ENCODE measurements around the gene RSAD2. TPM values are rescaled to one million over a fixed set of nuclear protein-coding genes. Genes with fewer than 3 reads are reported as not detected.
"Not testable (repeated sequence)": the region's sequence is repeated elsewhere in the genome, so short reads cannot be mapped to it uniquely, and the experiment has no call there.

RSAD2 gene
- total RNA-seq, 1 donor from 2014 or later, result 0.20 TPM

- no peak for DNase-seq (ENCODE audit: low read depth)
Observed at GRCh38 chr2:6864231-6864754, 13.3 kb upstream of the RSAD2 start.

GRCh38 chr2:6864923-6865345, 12.6 kb upstream of the RSAD2 start:
- no peak for DNase-seq (ENCODE audit: low read depth)

GRCh38 chr2:6865346-6866274, 12.0 kb upstream of the RSAD2 start, which contains the start of gene CMPK2:
Gene CMPK2 (minus strand): TSS chr2:6865907. CDS start chr2:6865696, 211 bp downstream.
- no peak for DNase-seq (ENCODE audit: low read depth)

GRCh38 chr2:6866275-6866671, 11.3 kb upstream of the RSAD2 start:
- peak; percentile 51 for DNase-seq (ENCODE audit: low read depth)

GRCh38 chr2:6866982-6867381, 10.6 kb upstream of the RSAD2 start:
- no peak for DNase-seq (ENCODE audit: low read depth)

GRCh38 chr2:6872394-6872793, 5.2 kb upstream of the RSAD2 start:
- no peak for DNase-seq (ENCODE audit: low read depth)

GRCh38 chr2:6874032-6874431, 3.5 kb upstream of the RSAD2 start:
- no peak for DNase-seq (ENCODE audit: low read depth)

GRCh38 chr2:6876309-6876708, 1.3 kb upstream of the RSAD2 start:
- DNase-seq (ENCODE audit: low read depth), result no peak

- DNase-seq (ENCODE audit: low read depth), result no peak
Observed at GRCh38 chr2:6878549-6878948, 972 bp downstream of the RSAD2 start.

GRCh38 chr2:6879011-6879410, 1.4 kb downstream of the RSAD2 start:
- DNase-seq (ENCODE audit: low read depth), result no peak

GRCh38 chr2:6880200-6880733, 2.7 kb downstream of the RSAD2 start:
- DNase-seq (ENCODE audit: low read depth), result no peak

GRCh38 chr2:6881046-6881445, 3.5 kb downstream of the RSAD2 start:
- DNase-seq (ENCODE audit: low read depth), result no peak

- DNase-seq (ENCODE audit: low read depth), result no peak
Observed at GRCh38 chr2:6881516-6881915, 3.9 kb downstream of the RSAD2 start.

GRCh38 chr2:6883448-6884122, 6.0 kb downstream of the RSAD2 start:
- DNase-seq (ENCODE audit: low read depth), result no peak

- DNase-seq (ENCODE audit: low read depth), result no peak
Observed at GRCh38 chr2:6885551-6885950, 8.0 kb downstream of the RSAD2 start.

GRCh38 chr2:6885968-6886367, 8.4 kb downstream of the RSAD2 start:
- DNase-seq (ENCODE audit: low read depth), result no peak

GRCh38 chr2:6887751-6888192, 10.2 kb downstream of the RSAD2 start:
- DNase-seq (ENCODE audit: low read depth), result no peak

- no peak for DNase-seq (ENCODE audit: low read depth)
Observed at GRCh38 chr2:6888724-6889123, 11.1 kb downstream of the RSAD2 start.

- DNase-seq (ENCODE audit: low read depth), result no peak
Observed at GRCh38 chr2:6893876-6894482, 16.4 kb downstream of the RSAD2 start.

- peak; percentile 48 for DNase-seq (ENCODE audit: low read depth)
Observed at GRCh38 chr2:6896930-6897759, 19.6 kb downstream of the RSAD2 start.

GRCh38 chr2:6902581-6902980, 25.0 kb downstream of the RSAD2 start:
- not testable (repeated sequence) for DNase-seq (ENCODE audit: low read depth)

All from renal cortical epithelial cell (primary cell).